Mucosa of descending colon (tissue), 3 donors: Measurements from ENCODE around the gene EIPR1. TPM values are rescaled to one million over a fixed set of nuclear protein-coding genes. Genes with fewer than 3 reads are reported as not detected.

Experiments used
- ATAC-seq: fragments of 200-7000 bp; cut with Tn5 transposase; one replicate; pipeline ENCODE4 v1.9.1; 2020; ENCODE audit warnings: mild to moderate bottlenecking, moderate library complexity
- DNase-seq, 3 donors: peaks; one replicate each; pipeline ENCODE4 v3.0.0-alpha.2; 2020
- H3K36me3 ChIP-seq: fragments of 200-600 bp; one replicate; pipeline ENCODE4 v1.8.0; 2021; ENCODE audit warnings: low read depth, mild to moderate bottlenecking
- H3K4me1 ChIP-seq: fragments of 200-600 bp; one replicate; pipeline ENCODE4 v1.8.0; 2021; ENCODE audit warnings: low read depth, mild to moderate bottlenecking
- H3K4me3 ChIP-seq: fragments of 200-600 bp; one replicate; pipeline ENCODE4 v1.8.0; 2021; ENCODE audit warnings: mild to moderate bottlenecking
- H3K9me3 ChIP-seq: fragments of 200-600 bp; one replicate; pipeline ENCODE4 v1.8.0; 2021; ENCODE audit warnings: mild to moderate bottlenecking
- CTCF ChIP-seq: fragments of 200-600 bp; IDR thresholded peaks from one replicate; pipeline ENCODE4 v1.8.0; 2022; ENCODE audit warnings: antibody characterized with exemption, mild to moderate bottlenecking
- intact Hi-C, 2 donors: fragments of 100-400 bp; cut with DNase I in 1 of 2; cut with micrococcal nuclease in 1 of 2; formaldehyde crosslinking; loops; one replicate each; pipeline versions ENCODE4 v1.11.0 to v1.11.1; 2022; cut with DNase I, micrococcal nuclease
- total RNA-seq, 3 donors: library from RNA; stranded (reverse); fragmentation: NEBNext Ultra II Directional in 2 of 3; extraction: Animal tissue kit (Norgen Biotek cat#: 25700) in 2 of 3; gene quantifications; one replicate each; pipeline versions ENCODE4 v1.2.1 to v1.2.4, GENCODE V29; 2021 to 2023
- donor health status: DM: no; HTN: no; CAD: no; lungs with moderate emphysema.
- donor health status: DM: no; HTN: no; CAD: no.
- donor health status: DM: no; HTN: yes; CAD: no.

EIPR1 gene
- total RNA-seq, 3 donors from 2014 or later: 15.9 to 27.1 (median 25.0) TPM

DNA sequence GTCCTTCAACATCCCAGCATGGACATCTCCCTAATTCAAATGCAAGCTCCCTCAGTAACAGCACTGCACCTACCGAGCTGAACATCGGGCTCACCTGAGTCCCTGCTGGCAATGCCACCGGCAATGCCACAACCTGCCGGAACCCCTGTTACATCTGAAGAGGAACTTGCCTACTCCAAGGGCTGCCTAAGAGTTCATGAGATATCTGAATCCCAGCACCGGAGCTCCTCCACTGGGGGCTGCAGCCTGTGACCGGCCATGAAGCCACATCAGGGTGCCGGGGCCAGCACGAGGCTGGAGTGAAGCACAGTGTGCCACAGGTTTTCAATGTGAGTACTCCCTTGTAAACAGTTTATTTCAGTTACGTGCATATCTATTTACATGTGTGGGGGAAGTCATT is 152.9 kb downstream of the EIPR1 start:
- H3K4me1 ChIP-seq: no peaks in the 10 kb centered on the region
- ATAC-seq (no peak), DNase-seq (no peak)
- no peaks in the 10 kb centered on the region for H3K36me3 ChIP-seq
- no peak overlapping the region for H3K4me3 ChIP-seq
- intact Hi-C loops: no loop called here
- TF ChIP-seq CTCF: no peak
- H3K9me3 ChIP-seq: peaks cover 5% of the 10 kb centered on the region

GRCh38 chr2:3223080-3223923 is 154.3 kb downstream of the EIPR1 start:
- Histone ChIP-seq H3K4me1 (no peaks in the 10 kb centered on the region), H3K36me3 (no peaks in the 10 kb centered on the region), H3K4me3 (no peak overlapping the region), H3K9me3 (peaks cover 4% of the 10 kb centered on the region)
- TF ChIP-seq CTCF: no peak
- ATAC-seq: peak; percentile 59
- intact Hi-C loops: no loop called here
- DNase-seq: peak in 1 of 3 donors; percentile 11

GRCh38 chr2:3222636-3223035 is 155.0 kb downstream of the EIPR1 start:
- no peak for TF ChIP-seq CTCF
- peak; percentile 30 for ATAC-seq
- no peak for DNase-seq
- Histone ChIP-seq H3K4me1 (no peaks in the 10 kb centered on the region), H3K9me3 (peaks cover 4% of the 10 kb centered on the region), H3K4me3 (no peak overlapping the region), H3K36me3 (no peaks in the 10 kb centered on the region)
- intact Hi-C loops: no loop called here

DNA sequence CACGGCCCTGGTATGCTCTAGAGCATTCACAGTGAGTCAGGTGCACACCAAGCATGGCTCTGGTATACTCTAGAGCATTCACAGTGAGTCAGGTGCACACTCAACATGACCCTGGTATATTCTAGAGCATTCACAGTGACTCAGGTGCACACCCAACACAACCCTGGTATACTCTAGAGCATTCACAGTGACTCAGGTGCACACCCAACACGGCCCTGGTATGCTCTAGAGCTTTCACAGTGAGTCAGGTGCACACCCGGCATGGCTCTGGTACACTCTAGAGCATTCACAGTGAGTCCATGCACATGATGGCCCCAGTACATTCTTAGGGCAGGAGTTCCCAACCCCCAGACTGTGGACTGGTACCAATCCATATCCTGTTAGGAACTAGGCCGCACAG is 158.1 kb downstream of the EIPR1 start:
- no peak for ATAC-seq
- Histone ChIP-seq H3K36me3 (no peaks in the 10 kb centered on the region), H3K4me3 (no peak overlapping the region), H3K4me1 (no peaks in the 10 kb centered on the region), H3K9me3 (peaks cover 4% of the 10 kb centered on the region)
- intact Hi-C loops: no loop called here
- no peak for TF ChIP-seq CTCF
- DNase-seq: no peak

- no peak overlapping the region for H3K4me3 ChIP-seq
- intact Hi-C loops: no loop called here
- no peak for DNase-seq
- TF ChIP-seq CTCF: no peak
- no peaks in the 10 kb centered on the region for H3K4me1 ChIP-seq
- ATAC-seq: no peak
- no peaks in the 10 kb centered on the region for H3K9me3 ChIP-seq
- no peaks in the 10 kb centered on the region for H3K36me3 ChIP-seq
Measured at GRCh38 chr2:3217646-3218045, 160.0 kb downstream of the EIPR1 start.
